NCI-H1105 treated with DMSO at 0.1 percent for 48 hours (cell line): ENCODE data around the gene PJA2.
"Not testable (repeated sequence)": the region's sequence is repeated elsewhere in the genome, so short reads cannot be mapped to it uniquely, and the experiment has no call there.

Experiments used
- DNase-seq: peaks from one replicate; lab custom pipeline; 2025; lab: John Stamatoyannopoulos, UW

PJA2 gene, protein sequence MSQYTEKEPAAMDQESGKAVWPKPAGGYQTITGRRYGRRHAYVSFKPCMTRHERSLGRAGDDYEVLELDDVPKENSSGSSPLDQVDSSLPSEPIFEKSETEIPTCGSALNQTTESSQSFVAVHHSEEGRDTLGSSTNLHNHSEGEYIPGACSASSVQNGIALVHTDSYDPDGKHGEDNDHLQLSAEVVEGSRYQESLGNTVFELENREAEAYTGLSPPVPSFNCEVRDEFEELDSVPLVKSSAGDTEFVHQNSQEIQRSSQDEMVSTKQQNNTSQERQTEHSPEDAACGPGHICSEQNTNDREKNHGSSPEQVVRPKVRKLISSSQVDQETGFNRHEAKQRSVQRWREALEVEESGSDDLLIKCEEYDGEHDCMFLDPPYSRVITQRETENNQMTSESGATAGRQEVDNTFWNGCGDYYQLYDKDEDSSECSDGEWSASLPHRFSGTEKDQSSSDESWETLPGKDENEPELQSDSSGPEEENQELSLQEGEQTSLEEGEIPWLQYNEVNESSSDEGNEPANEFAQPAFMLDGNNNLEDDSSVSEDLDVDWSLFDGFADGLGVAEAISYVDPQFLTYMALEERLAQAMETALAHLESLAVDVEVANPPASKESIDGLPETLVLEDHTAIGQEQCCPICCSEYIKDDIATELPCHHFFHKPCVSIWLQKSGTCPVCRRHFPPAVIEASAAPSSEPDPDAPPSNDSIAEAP

GRCh38 chr5:109409844-109410388 lies at the start of gene PJA2:
Gene PJA2, minus strand, starts transcription at chr5:109409974. Its CDS starts 26,541 bp downstream, at chr5:109383433.
- DNase-seq, result peak; percentile 95

- no peak for DNase-seq
Observed at GRCh38 chr5:109455598-109456096, 45.9 kb upstream of the PJA2 start.

- no peak for DNase-seq
Observed at GRCh38 chr5:109454731-109455505, 45.1 kb upstream of the PJA2 start.

GRCh38 chr5:109453251-109453650 lies 43.5 kb upstream of the PJA2 start:
- DNase-seq, result no peak

- DNase-seq, result no peak
Observed at GRCh38 chr5:109452661-109453060, 42.9 kb upstream of the PJA2 start.

DNA sequence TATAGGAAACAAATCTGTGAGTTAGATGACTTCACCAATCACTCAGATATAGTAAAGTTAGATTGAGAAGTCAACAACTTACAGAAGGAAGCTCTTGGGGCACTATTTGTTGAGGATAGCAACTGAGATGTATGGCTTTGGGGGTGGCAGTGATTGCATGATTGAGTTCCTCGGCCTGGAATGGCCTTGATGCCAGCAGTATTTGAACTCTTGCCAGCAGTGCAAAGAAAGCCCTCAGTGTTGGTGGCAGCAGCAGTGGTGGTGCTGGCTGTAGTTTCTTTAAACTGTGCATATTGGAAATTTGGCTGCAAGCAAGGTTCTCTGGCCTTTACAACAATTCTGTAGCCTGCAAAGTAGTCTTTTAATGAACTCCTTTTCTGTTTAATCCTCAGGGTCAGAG lies 41.4 kb upstream of the PJA2 start:
- no peak for DNase-seq

DNA sequence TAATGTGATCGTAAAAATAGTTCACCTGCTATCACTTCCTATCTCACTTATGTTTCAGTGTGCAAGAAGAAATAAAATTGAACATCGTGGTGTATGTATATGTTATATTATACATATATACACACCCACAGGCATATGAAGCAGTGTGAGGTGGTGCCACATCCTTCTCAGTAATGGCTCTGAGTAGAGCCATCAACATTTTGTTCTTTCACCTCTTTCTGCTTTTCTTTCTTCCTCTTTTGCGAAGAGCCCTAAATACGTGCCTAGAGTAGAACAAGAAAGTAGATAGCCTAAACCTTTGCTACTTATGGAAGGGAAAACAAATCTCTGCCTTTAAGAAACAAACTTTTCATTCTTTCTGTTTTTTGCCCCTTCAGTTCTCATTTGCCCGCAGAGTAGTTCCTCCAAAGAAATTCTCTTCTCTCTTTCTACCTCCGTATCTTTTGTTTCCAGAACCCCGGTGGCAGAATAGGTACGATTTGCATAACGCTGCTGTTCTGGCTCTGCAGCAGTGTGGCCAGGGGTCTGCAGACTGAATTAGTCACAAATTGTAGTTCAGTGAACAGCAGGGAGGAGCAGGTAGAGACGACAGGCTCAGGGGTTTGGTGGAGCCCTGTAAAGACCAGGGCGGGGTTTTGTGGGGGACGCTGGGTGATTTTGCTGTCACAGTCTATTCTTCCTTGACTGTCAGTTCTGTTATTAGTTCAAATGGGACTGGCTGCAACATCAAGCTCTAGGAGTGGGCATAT lies 40.5 kb upstream of the PJA2 start:
- no peak for DNase-seq

DNA sequence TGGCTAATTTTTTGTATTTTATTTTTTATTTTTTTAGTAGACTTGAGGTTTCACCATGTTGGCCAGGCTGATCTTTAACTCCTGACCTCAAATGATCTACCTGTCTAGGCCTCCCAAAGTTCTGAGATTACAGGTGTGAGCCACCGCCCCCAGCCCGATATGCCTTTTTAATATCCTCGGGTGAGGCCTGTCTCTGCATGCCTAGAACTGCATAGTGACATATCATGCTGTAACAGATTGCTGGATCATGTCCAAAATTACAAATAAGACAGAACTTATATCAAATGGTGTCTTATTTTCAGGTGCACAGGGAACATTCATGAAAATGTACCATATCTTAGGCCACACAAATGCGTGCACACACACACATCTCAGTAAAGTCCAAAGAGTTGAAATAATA lies 39.1 kb upstream of the PJA2 start:
- no peak for DNase-seq

- no peak for DNase-seq
Observed at GRCh38 chr5:109439590-109439989, 29.8 kb upstream of the PJA2 start.

- no peak for DNase-seq
Observed at GRCh38 chr5:109426075-109426474, 16.3 kb upstream of the PJA2 start.

DNA sequence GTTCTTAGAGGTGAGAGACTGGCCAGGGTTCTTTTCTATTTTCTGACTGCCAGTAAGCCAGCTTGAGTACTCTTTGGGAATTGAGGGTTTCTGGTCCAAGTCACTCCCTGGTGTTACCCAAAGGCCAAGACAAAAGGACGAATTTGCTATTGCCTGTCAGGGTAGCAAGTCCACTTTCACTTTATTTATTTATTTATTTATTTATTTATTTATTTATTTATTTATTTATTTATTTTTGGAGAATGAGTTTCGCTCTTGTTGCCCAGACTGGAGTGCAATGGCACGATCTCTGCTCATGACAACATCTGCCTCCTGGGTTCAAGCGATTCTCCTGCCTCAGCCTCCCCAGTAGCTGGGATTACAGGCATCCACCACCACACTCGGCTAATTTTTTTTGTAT lies 15.7 kb upstream of the PJA2 start:
- not testable (repeated sequence) for DNase-seq

- DNase-seq, result no peak
Observed at GRCh38 chr5:109421956-109422355, 12.2 kb upstream of the PJA2 start.

DNA sequence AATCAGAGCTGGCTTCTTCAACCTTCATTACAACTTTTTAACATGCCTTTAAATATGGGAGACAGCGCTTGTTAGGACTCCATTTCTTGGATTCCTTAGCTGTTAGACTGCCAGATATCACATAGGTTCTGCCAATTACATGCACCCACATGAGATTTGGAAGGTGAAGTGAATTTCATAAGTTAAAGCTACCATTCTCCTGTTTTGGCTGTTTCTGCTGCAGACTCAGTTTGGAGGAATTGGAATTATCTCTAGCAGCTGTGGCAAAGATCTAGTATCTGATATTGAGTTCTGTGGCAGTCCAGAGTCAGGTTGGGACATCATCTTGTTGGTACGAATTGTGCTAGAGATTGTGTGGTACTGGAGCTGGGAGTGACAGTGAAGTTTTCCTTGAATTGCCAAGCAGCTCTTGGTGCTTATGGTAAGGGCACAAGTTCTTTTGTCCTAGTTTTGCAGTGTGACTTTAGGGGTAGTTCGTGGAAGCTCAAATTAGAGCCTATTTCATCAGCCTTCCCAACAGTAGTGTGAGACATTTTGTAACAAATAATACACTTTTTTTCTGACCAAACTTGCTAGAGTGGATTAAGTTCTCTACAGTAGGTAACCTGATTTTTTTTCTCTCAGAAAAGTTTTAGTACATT lies 9.1 kb upstream of the PJA2 start:
- no peak for DNase-seq

DNA sequence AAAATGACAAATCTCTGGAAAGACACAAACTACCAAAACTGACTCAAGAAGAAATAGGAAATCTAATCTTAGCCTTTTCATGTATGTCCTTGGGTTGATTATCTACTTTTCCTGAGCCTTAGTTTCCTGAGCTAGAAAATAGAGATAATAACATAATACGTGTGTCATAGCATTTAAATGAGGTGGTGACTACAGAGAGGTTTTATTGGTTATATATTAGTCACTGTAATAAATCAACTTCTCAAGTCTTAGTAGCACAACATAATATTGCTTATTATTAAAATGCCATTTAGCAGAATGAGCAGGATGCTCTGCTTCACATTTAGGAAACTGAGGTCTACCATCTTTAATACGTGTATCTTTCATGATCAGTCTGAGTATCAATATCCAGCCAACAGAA lies 7.1 kb upstream of the PJA2 start:
- no peak for DNase-seq

GRCh38 chr5:109413921-109414461 lies 4.2 kb upstream of the PJA2 start:
- not testable (repeated sequence) for DNase-seq

DNA sequence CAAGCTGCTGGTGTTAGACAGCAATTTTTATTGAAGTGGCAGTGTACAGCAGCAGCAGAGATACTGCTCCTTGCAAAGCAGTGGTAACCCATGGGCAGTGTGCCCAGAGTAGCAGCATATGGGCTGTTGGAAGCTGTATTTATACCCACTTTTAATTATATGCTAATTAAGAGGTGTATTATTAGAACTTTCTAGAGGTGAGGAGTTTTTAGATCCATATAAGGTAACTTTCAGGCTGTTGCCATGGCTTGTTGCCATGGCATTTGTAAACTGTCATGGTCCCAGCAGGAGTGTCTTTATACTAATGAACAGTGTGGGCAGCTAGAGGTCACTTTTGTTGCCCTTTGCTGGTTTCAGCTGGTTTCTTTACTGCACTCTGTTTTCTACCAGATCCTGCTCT lies 3.7 kb upstream of the PJA2 start:
- DNase-seq, result peak; percentile 42

- DNase-seq, result no peak
Observed at GRCh38 chr5:109412981-109413402, 3.2 kb upstream of the PJA2 start.

GRCh38 chr5:109411627-109412026 lies 1.9 kb upstream of the PJA2 start:
- no peak for DNase-seq

DNA sequence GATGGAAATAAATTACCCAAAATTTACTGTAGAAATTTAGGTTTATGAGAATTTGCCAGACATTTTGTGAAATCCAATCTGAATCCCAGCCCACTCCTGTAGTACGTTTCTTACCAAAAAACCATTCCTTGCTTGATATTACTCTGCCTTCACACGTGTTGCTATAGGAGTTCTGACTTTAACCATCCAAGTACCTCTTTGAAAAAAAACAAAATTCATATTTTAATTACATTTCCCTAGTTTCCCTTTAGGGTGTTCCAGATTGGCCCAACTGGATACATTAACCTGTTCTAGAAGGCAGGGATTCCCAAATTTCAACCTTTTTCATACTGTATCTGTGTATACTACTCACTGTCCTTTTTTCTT lies 1.4 kb upstream of the PJA2 start:
- no peak for DNase-seq

- peak; percentile 24 for DNase-seq
Observed at GRCh38 chr5:109410389-109411148, 795 bp upstream of the PJA2 start.
